HG03378 (cell line): Measurements from ENCODE around the gene ZNF593.

ENCODE experiments used
- ATAC-seq: cut with Tn5 transposase; IDR thresholded peaks from one replicate; pipeline ENCODE4 v1.9.1; 2021; ENCODE audit warnings: mild to moderate bottlenecking, moderate library complexity; ENCODE audit not compliant: unreplicated experiment

The ZNF593 gene

DNA sequence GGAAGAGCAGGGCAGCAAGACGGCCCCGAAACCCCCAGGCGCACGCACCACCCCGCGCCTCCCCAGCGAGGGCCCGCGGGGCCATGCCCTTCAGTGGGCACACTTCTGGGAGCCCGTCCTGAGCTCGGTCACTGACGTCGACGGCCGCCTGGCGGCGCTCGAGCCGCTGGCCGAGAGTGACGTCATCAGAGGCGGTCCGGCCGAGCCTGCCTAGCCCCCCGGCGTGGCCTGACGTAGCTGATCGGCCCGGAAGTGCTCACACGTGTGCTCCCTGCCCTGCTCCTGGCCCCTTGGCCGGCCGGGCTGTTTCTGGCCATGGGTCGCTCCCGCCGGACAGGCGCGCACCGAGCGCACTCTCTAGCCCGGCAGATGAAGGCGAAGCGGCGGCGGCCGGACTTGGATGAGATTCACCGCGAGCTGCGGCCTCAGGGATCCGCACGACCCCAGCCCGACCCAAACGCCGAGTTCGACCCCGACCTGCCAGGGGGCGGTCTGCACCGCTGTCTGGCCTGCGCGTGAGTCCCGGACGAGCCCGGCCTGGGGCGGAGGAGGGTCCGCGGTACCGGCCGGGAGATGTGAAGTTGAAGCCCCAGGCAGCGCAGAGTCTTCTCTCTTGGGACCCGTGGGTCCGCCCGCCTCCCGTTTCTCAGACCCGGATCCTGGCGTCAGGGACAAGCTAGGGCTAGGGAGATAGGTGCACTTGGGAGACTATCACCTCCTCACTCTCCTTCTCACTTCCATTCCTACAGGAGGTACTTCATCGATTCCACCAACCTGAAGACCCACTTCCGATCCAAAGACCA lies at the start of gene ZNF593:
TSS of gene ZNF593 (plus strand) at position 240 of the 803 bp plus-strand sequence. CDS start at position 316, 76 bp downstream.
- peak; percentile 74 for ATAC-seq

DNA sequence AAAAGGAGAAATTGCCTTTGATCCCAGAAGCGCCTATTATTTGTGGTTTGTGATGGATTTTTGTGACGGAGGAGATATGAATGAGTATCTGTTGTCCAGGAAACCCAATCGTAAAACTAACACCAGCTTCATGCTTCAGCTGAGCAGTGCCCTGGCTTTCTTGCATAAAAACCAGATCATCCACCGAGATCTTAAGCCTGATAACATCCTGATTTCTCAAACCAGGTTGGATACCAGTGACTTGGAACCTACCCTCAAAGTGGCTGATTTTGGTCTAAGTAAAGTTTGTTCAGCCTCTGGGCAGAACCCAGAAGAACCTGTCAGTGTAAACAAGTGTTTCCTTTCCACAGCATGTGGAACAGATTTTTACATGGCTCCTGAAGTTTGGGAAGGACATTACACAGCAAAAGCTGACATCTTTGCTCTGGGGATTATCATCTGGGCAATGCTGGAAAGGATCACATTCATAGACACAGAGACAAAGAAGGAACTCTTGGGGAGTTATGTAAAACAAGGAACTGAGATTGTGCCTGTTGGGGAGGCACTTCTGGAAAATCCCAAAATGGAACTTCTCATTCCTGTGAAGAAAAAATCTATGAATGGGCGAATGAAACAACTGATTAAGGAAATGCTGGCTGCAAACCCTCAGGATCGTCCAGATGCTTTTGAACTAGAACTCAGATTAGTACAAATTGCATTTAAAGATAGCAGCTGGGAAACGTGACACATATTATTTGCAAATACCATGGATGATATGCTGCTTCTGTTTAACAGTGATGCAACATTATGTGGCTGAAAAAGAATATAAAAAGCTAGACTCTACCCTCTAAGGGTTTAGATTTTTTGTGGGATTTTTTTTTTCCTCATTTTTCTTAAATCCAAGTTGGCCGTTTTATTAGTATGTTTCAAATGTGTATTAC lies 47.6 kb upstream of the ZNF593 start:
- ATAC-seq = no peak

DNA sequence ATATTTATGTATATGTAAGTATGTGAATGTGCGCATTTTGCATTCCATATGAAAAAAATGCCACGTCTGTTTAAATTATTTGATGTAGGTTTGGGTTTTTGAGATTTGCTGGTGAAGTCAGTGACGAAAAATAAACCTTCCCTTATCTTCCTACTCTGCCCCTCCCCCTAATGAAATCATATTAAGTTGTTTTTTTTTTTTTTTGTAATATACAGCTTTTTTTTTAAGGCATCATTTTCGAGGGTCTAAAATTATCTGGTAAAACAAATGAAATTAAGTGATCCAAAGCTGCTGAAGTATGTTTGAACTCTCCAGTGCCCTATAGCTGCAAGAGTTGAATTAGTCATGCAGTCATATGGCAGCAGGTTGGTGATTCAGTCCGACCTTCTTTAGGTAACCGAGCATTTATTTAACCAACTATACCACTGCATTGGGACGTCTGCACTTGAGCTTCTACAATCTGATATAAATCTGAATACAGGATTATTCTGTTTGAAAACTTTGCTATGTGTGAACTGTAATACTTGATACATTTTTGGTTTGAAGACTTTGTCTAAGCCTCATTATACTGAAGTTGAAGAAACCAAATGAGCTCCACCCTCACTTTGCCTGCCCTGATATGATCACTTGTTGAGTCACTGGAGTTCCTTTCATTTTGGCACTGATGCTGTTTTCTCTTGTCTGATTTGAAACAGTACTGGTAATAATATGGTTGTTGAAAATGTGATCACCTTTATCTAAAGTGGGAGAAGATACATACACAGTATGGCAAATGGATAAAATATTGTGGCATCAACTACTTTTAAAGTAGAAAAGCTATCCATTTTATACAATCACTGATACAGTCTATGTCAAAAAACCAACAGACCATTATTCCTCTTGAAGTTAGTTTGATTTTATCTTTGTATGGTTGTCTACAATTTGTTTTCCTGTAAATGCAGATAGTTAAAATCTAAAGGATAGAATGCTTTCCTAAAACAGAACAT lies 46.4 kb upstream of the ZNF593 start:
- ATAC-seq = no peak

DNA sequence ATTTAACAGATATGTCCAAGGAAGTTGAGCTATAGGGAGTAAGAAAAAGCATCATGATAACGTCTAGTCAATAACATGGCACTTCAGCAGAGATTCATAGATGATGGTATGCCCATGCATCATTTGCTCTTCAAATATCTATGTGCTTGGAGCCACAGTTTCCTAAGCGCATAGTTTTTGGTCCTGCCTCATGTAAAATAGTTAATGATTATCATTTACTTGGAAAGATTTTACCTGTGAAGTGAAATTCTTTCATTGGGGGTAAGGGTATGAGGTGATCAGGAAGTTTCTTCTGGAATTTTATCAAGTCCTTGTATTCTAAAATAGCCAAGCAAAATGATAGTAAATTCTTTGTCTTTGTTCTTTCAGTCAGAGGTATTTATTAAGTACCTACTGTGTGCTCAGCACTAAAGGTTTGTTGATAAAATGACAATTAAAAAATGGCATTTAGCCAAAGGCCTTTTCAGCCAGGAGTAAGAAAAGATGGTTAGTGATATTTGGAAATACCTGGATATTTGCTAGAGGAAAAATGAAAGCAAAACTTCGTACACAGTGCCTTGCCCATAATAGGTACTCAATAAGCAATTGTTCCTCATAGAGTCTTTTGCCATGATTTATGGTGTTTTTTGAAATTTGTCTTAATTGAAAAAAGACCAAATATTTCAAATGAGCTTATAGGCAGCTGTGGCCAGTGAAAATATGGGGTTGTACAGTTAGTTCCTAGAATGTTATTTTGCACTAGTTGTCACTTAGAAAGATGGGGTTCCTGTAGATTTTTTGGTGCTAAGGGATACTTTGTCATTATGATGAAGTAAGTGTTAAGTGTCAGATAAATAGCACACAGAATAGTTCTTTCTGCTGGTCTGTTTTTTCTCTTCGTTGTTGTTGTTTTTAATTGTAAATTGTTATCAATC lies 45.0 kb upstream of the ZNF593 start:
- no peak for ATAC-seq

DNA sequence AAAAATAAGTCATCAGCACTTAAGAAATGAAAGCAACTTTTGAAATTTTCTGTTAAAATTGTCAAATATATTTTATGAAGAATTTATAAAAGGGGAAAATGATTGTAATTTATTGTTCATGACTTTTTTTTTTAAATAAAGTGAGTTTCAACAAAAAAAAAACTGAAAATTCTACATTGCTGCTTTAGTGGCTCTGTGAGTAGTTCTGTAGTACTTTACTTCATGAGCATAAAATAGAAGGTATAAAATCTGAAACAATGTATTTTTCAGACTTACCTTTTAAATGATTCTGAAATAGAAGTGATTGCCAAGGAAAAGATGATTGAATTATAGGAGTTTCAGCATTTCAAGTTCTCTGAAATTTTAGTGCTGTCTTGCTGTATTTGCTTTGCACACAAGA lies 44.3 kb upstream of the ZNF593 start:
- ATAC-seq = no peak

DNA sequence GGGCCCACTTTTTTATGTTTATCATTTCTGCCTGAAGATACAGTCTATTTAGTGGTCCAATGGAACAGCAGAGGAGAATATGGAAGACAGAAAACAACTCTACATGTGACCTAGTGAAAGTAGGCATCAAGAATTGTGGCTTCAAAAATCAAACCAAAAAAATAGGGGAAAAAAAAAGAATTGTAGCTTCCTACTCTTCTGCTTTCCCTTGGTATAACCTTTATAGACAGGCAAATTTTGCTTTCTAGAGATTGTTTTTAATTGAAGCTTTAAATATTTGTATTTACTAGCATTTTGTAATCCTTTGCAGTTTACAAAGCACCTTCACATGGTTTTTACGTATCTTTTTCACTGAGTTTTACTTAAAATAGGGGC lies 43.8 kb upstream of the ZNF593 start:
- no peak for ATAC-seq

DNA sequence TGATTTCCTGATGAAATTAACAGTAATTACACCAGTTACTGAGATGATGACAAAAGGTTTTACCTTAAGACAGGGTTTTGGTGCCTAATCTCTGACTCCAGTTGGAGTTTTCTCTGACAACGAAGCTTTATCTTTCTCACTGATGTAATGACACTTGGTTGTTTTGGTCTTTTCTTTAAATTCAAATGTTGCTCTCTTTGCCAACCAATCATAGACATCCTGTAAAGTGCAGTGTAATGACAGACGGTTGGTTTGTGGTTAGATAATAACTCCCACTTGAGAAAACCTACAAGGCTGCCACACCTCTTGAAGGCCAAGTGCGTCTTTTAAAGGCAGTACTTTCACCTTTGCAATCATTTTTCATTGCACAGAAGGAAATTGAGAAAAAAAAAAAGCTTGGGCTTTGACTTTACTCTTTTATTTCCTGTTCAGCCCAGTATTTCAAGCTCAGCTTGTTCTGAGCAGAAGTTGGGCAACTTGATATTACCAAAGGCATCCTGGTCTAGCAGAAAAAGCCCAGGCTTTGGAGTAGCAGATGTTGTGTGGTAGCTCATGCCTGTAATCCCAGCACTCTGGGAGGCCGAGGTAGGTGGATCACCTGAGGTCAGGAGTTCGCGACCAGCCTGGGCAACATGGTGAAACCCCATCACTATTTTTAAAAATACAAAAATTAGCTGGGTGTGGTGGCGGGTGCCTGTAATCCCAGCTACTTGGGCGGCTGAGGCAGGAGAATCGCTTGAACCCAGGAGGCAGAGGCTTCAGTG lies 43.2 kb upstream of the ZNF593 start:
- peak; percentile 78 for ATAC-seq

DNA sequence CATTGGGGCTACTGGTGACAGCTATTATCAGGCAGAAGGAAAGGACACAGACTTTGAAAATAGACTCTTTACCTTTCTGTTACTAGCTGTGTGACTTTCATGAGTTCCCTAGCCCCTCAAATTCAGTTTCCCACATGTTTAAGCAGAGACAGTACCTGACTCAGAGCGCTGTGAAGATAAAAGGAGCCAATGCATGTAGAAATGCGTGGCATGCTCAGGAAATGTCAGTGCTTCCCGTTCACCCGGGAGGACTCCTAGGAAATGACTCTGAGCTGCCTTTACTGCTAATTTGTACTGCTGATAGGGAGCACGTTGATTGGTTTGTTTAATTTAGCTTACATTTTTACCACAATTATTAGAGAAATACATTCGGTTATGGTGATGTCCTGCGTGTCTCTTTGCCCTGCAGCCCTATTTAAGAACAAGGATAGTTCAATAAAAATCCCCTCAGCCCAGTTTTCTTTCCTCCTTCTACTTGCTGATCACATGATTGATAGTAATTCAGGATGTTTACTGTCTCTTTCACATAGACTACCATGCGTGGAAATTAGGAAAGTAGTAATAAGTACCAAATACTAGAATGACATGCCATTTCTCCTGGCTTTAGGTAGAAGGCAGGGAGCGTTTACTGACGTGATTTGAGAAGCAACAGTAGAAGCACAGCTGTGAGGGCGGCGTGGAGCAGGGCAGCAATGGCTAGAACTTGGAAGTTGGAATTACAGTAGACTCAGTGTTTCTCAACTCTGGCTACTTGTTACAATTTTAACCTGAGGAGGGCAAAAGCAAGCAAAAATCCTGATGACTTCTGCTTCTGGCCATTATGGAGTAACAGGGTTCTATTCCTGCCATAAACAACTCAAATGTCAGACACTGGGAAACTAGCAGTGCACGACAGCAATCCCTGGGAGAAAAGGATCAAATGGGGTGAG lies 42.2 kb upstream of the ZNF593 start:
- no peak for ATAC-seq

DNA sequence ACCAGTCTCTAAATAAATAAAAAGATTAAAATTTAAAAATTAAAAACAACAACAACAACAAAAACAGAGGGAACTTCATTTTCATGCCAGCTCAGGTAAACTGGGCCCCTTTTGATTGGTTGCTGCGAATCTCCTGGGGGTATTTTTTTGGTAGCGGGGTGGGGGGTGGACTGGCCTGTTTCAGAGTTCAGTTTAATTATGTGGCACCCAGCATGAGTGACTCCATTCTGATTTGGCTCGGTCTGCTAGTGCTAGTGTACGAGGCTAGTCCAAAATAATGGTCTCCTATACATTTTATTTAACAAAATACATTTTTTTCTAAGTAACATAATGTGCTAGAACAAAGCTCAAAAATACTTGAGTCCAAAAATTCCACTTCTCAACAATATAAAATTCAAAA lies 39.9 kb upstream of the ZNF593 start:
- ATAC-seq = no peak

DNA sequence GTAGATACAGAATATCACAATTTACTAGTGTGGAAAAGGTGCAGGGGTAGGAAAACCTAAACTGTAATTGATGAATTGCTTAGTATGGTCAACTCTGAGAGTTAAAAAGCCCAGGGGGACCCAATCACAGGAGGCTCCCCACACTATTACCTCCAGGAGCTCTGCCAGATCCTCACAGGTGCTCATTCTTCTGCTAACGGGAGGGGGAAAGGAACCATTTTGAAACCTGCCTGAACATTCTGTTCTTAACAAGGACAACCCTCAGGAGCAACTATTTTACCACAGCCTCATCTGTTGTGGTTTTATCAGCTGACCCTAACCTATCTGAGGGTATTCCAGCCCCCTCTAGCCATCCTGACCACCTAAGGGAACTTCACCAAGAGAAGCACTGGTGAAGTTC lies 39.0 kb upstream of the ZNF593 start:
- no peak for ATAC-seq

DNA sequence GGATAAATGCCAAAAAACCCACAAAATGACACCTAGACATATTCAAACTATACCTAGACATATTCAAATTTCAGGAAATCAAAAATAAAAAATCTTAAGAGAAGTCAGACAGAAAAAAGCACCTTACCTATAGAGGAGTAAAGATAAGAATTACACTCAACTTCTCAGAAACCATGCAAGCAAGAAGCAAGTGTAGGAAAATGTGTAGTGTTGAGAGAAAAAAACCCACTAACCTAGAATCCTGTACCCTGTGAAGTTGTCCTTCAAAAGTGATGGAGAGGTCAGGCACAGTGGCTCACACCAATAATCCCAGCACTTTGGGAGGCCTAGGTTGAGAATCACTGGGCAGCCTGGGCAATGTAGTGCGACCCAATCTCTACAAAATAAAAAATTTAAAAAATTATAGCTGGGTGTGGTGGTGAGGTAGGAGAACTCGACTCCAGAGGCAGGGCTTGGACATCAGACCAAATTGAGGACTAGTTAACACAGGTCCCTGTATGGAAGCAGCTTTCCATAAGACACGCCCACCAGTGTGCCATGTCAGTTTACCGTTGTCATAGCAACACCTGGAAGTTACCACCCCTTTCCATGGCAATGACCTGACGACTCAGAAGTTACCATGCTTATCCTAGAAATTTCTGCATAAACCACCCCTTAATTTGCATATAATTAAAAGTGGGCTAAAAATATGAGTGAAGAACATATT lies 37.4 kb upstream of the ZNF593 start:
- no peak for ATAC-seq

DNA sequence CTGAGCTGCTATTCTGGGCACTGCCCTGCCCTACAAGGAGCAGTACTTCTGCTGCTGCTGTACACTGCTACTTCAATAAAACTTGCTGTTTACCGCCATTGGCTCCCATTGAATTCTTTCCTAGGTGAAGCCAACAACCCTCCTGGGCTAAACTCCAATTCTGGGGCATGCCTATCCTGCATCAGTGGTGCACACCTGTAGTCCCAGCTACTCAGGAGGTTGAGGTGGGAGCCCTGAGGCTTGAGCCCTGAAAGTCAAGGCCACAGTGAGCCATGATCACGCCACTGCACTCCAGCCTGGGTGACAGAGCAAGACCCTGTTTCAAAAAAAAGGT lies 36.9 kb upstream of the ZNF593 start:
- ATAC-seq = no peak

DNA sequence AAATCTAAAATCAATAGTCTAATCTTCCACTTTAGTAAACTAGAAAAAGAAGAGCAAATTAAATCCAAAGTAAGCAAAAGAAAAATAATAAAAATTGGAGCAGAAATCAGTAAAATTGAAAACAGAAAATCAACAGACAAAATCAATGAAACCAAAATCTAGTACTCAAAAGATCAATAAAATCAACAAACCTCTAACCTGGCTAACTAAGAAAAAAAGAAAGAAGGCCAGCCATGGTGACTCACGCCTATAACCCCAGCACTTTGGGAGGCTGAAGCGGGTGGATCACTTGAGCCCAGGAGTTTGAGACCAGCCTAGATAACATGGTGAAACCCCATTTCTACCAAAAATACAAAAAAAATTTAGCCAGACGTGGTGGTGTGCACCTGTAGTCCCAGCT lies 35.2 kb upstream of the ZNF593 start:
- ATAC-seq = no peak

DNA sequence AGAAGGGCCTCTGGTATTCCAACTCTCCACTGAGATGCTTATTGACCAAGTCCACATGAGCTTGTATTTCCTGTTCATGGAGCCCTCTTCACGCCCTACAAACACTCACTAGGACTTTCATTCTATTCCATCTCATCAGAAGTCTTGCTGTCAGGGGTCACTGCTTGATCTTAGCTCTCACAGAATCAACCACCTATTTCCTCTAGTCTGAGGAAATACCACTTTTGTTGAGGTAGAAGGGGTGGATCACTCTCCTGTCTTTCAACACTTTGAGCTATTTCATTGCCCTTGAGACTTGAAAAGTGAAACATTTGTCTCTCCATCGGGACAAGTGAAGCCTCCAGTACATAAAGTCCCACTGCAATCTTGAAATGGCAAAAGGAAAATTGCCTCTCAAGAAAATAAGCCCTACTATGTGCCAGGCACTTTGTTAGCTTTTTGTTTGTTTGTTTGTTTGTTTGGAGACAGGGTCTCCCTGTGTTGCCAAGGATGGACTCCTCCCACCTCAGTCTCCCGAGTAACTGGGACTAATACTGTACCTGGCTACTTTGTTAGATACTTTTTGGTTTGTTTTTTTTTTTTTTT lies 30.6 kb upstream of the ZNF593 start:
- ATAC-seq = no peak

DNA sequence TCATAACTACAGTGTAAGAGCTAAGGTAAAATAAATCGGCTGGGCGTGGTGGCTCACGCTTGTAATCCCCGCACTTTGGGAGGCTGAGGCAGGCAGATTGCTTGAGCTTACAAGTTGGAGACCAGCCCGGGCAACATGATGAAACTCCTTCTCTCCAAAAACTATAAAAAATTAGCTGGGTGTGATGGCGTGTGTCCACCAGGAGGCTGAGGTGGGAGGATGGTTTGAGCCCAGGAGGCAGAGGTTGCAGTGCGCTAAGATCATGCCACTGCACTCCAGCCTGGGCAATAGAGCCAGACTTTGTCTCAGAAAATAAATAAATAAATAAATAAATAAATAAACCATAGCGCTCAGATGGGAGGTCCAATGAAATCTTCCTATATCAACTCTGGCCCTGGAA lies 27.5 kb upstream of the ZNF593 start:
- no peak for ATAC-seq

DNA sequence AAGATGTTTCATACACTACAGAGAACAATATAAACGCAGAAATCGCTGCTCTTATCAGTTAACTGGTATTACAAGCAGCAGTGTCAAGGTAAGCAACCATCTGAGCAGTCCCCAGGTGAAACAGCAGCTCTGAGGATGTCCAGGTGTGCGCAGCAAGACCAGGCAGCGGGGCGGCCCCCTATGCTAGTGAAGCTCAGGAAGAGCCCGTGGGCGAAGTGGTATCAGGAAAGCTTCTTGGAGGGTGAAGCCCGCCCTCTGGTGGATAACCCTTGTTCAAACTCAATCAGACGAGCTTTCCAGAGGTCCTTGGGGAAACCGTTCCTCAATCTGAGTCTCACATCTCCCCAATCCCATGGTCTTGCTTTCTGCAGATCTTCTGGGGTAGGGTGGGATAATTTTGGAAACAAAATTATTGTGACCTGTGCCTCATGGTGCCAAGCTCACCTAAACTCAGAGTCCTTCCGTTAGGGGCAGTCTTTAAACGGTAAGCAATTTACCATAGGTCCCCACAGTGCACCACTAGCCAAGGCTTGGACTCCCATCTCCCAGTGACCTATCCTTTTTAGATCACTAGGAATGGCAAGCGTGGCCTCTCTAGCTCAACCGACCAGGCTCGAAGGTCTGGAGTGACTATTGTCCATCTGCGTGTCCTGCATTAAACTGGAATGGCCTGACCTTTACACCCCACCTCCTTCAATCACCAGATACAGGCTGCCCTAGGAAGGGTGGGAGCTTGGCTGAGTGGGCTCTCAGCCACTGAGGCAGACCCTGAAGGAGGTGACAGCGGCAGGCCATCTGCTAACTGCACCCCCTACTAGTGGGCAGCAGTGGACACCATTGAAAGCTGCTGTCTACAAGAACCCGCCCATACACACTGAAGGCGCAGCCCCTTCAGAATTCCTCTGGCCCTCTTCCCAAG lies 24.4 kb upstream of the ZNF593 start:
- no peak for ATAC-seq
